Stimulated activated CD4-positive, alpha-beta T cell treated with anti-CD3 and anti-CD28 coated beads, Interleukin-12 subunit alpha, Interleukin-12 subunit beta, amount 100 ng/mL, for 4 hours (primary cell): ENCODE measurements around the gene SNX3.
"Not testable (repeated sequence)": the region's sequence is repeated elsewhere in the genome, so short reads cannot be mapped to it uniquely, and the experiment has no call there.

ENCODE experiments used
- DNase-seq: peaks from one replicate; pipeline ENCODE4 v3.0.0-alpha.2; 2020

The SNX3 gene

DNA sequence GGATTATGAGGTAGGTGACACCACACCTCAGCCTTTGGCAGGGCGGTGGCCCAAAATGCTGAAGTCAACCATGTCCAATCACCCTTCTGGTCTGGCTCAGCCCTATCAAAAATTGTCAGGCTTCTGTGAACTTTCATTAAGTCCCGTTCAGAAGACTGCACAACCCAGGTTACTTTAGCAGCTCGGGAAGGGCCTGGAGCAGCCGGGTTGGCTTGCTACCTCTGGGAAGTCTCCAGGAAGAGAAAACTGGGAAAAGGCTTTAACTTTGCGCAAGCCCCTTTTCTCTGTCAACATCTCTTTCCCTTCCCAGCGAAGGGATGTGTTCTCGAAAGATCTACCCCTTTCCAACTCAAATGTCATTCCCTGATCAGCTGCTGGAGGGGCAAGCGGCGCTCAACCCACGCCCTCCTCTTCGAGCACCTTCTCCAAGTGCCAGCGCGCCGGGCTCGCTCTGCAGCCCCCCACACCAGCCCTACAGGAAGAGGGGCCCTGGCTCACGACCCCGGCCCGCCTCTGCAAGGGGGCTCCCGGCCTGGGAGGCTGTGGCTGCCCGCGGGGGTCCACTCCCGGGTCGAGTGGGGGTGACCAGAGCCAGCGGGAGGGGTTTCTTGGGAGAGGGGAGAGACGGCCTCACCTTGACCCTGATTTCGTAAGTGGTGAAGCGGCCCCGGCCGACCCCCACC is 573 bp downstream of the SNX3 start:
- DNase-seq = peak; percentile 2

- no peak for DNase-seq
These were observed 6.1 kb downstream of the SNX3 start for GRCh38 chr6:108254433-108255410.

GRCh38 chr6:108253241-108253640 is 7.6 kb downstream of the SNX3 start:
- no peak for DNase-seq

- no peak for DNase-seq
These were observed 8.8 kb downstream of the SNX3 start for GRCh38 chr6:108252055-108252454.

GRCh38 chr6:108251252-108251651 is 9.6 kb downstream of the SNX3 start:
- DNase-seq = no peak

GRCh38 chr6:108250240-108250866 is 10.5 kb downstream of the SNX3 start:
- DNase-seq = no peak

DNA sequence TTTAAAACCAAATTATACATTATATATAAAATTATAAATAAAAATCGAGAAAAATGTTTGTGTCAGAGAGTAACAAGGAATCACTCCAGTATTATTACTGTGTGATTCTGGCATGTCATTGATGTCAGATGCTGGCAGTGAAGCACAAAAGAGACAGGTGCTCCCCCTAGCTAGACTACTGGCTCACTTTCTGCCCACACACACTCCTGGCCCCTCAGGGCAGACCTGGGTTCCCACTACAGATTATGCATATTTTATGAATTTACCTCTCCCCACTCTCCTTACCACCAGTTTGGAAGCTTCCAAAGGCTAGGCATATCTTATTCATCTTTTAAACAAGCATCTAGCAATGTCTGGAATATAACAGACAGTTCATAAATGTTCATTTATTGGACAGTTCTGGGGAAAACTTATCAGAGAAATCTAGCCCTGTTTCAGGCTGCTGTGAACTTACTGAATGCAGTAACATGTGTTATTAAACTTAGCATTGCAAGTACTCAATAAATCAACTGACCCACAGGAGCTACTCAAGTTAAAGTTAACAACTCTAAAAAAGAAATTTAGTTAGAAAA is 12.8 kb downstream of the SNX3 start:
- no peak for DNase-seq

GRCh38 chr6:108245095-108245494 is 15.7 kb downstream of the SNX3 start:
- not testable (repeated sequence) for DNase-seq

DNA sequence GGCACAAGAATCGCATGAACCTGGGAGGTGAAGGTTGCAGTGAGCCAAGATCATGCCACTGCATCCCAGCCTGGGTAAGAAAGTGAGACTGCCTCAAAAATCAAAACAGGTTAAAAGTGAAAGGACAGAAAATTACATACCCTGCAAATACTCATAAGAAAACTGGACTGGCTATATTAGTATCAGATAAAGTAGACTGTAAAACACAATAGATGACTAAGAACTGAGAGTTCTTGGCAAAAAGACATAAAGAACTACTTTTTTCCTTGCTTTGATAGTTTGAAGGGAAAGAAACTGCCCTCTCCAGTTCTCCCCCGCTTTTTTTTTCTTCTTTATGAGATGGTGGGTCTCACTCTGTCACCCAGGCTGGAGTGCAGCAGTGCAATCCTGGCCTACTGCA is 17.0 kb downstream of the SNX3 start:
- DNase-seq = no peak

DNA sequence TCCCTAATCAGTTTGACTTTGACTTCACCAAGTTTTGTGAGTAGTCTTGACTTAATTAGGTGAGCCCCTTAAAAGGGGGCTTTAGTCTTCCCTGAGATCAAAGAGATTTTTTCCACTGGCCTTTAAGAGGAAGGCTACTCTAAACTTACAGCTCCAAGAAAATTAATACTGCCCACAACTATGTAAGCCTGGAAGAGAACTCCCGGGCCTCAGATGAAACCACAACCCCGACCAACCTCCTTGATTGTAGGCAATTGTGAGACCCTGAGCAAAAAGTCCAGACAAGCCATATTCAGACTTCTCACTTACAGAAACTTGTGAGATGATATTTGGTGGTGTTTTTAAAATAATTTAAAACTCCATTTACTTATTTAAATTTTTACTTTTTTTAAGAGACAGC is 18.1 kb downstream of the SNX3 start:
- DNase-seq = no peak

- no peak for DNase-seq
These were observed 18.6 kb downstream of the SNX3 start for GRCh38 chr6:108242259-108242658.

- no peak for DNase-seq
These were observed 22.5 kb downstream of the SNX3 start for GRCh38 chr6:108238322-108238721.

GRCh38 chr6:108236791-108237190 is 24.0 kb downstream of the SNX3 start:
- no peak for DNase-seq

- no peak for DNase-seq
These were observed 25.7 kb downstream of the SNX3 start for GRCh38 chr6:108235127-108235526.

DNA sequence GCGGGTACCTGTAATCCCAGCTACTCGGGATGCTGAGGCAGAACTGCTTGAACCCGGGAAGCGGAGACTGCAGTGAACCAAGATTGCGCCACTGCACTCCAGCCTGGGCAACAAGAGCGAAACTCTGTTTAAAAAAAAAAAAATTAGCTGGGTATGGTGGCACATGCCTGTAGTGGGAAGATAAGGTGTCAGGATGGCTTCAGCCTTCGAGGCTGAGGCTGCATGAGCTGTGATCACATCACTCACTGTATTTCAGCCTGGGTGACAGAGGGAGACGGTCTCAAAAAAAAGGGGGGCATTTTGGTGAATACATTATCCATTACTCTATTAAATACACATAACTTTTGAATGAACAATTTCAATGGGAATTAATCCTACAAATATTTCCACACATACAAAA is 32.4 kb downstream of the SNX3 start:
- no peak for DNase-seq

- no peak for DNase-seq
These were observed 33.5 kb downstream of the SNX3 start for GRCh38 chr6:108227290-108227689.

- no peak for DNase-seq
These were observed 38.3 kb downstream of the SNX3 start for GRCh38 chr6:108222504-108222903.

DNA sequence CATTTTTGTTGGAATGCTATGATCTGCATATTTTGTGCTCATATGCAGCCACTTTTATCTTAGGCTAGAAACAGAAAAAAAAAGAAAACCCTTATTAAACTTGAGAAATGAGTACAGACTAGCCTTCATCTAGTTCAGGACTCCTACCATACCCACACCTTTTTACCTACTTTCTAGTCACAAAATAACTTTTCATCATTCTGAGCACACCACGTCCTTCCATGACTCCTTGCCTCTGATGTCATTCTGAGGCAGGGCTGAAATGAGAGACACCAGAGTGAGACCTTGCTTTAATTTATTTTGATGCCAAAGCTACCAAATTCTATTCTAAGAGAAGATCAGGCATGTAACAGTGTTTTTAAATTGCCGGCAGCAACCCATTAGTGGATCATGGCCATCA is 38.8 kb downstream of the SNX3 start:
- no peak for DNase-seq

DNA sequence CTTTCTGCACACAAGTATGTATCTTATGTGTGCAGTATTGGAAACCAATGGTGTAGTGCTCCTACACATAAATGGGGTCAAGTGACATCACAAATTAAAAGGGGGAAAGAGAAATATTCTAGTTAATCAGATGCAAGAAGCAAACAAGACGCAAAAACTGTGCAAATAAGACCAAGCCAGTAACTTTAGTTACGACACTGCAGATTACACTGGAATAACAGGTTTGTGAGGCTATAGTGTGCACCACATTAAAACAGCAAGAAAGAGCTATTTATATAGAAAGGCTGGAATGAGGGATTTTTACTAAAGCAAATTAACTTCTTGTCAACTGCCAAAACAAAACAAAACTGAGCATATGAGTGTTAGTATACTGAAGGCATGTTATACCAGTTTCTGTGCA is 49.2 kb downstream of the SNX3 start:
- no peak for DNase-seq

- no peak for DNase-seq
These were observed 50.3 kb downstream of the SNX3 start for GRCh38 chr6:108210556-108210955.

GRCh38 chr6:108209738-108210137 is 51.1 kb downstream of the SNX3 start:
- no peak for DNase-seq

- DNase-seq = no peak
These were observed 53.8 kb downstream of the SNX3 start for GRCh38 chr6:108207013-108207412.
